Heart right ventricle (tissue), 16 donors: ENCODE data around the gene PDILT. TPM values are rescaled to one million over a fixed set of nuclear protein-coding genes. Genes with fewer than 3 reads are reported as not detected.

ENCODE experiments used
- ATAC-seq, 8 donors: fragments of 200-7000 bp; cut with Tn5 transposase; one replicate each; pipeline ENCODE4 v1.9.1; 2020; ENCODE audit warnings: mild to moderate bottlenecking in 8 of 8, moderate library complexity in 8 of 8, moderate number of reproducible peaks in 1 of 8
- DNase-seq, 2 donors: peaks; one replicate each; pipeline ENCODE4 v3.0.0-alpha.2; 2020
- H3K27ac ChIP-seq, 10 donors: fragments of 200-600 bp; sonication (generic) in 2 of 10; one replicate each; pipeline versions ENCODE4 v1.5.0 to v1.8.0; 2020 to 2022; ENCODE audit warnings: mild to moderate bottlenecking in 3 of 10
- H3K27me3 ChIP-seq, 7 donors: fragments of 200-600 bp; one replicate each; pipeline ENCODE4 v1.8.0; 2021 to 2022; ENCODE audit warnings: mild to moderate bottlenecking in 2 of 7
- H3K36me3 ChIP-seq, 9 donors: fragments of 200-600 bp; sonication (generic) in 1 of 9; one replicate each; pipeline versions ENCODE4 v1.5.0 to v1.8.0; 2020 to 2022; ENCODE audit warnings: mild to moderate bottlenecking in 2 of 9
- H3K4me1 ChIP-seq, 9 donors: fragments of 200-600 bp; sonication (generic) in 1 of 9; one replicate each; pipeline versions ENCODE4 v1.5.0 to v1.8.0; 2020 to 2022; ENCODE audit warnings: mild to moderate bottlenecking in 4 of 9
- H3K4me3 ChIP-seq, 10 donors: fragments of 200-600 bp; sonication (generic) in 2 of 10; one replicate each; pipeline versions ENCODE4 v1.5.0 to v1.8.0; 2020 to 2022; ENCODE audit warnings: mild to moderate bottlenecking in 7 of 10, moderate library complexity in 2 of 10
- H3K9me3 ChIP-seq, 11 donors: fragments of 200-600 bp in 10 of 11; sonication (generic) in 2 of 11; one replicate each; pipeline versions ENCODE4 v1.5.0 to v1.8.0; 2013 to 2022; ENCODE audit warnings: mild to moderate bottlenecking in 2 of 11, control low read depth in 1 of 11, moderate library complexity in 1 of 11
- WGBS, 2 donors: extraction: QIAGEN DNeasy Blood & Tissue Kit; methylation state at CpG; one replicate each; pipeline ENCODE4 v1.1.7; 2013; ENCODE audit warnings: inconsistent platforms in 1 of 2; 5-methylcytosine and 5-hydroxymethylcytosine counted together
- intact Hi-C, 10 donors: fragments of 100-400 bp; cut with DNase I; formaldehyde crosslinking; loops; one replicate each; pipeline versions ENCODE4 v1.11.1 to v1.14.2; 2022
- polyA plus RNA-seq, 2 donors: library from polyadenylated mRNA; stranded (reverse); fragments of 200-250 nt; gene quantifications; one replicate each; pipeline ENCODE4 v1.2.3, GENCODE V29; 2013
- total RNA-seq, 10 donors: library from RNA; stranded (reverse); fragmentation: NEBNext Ultra II Directional in 3 of 10; extraction: Animal tissue kit (Norgen Biotek cat#: 25700) in 3 of 10; gene quantifications; one replicate each; pipeline versions ENCODE4 v1.2.1 to v1.2.4, GENCODE V29; 2021 to 2023
- TF ChIP-seq, protein P1 (sequence below), 9 donors: fragments of 200-600 bp; sonication (generic) in 2 of 9; IDR thresholded peaks; one replicate each; pipeline versions ENCODE4 v1.5.0 to v1.8.0; 2021 to 2022; ENCODE audit warnings: antibody characterized with exemption in 9 of 9, mild to moderate bottlenecking in 5 of 9, moderate library complexity in 1 of 9
- donor health status: Arrhythmogenic right ventricular cardiomyopathy.
- donor health status: ischemic (EF 13 %, LVEDD 7.1; RV severe dilation, severe dysfunction).
- donor health status: healthy with polysubstance abuse.
- donor health status: DM: no; HTN: yes; CAD: no.
- donor health status: DM: no; HTN: no; CAD: no.
- donor health status: ischemic (EF 25% LVEDD 6.9; RV normal size, moderate dysfunction).
- donor health status: ischemic (EF 25% LVEDD 5.7; RV mildly dilated, moderate dysfunction).
- donor health status: healthy.
- donor health status: DM: yes; HTN: yes; CAD: no.
- donor health status: Ischemic cardiomyopathy.
- donor health status: ischemic (EF 35%, LVEDD 5.7; RV mildly dilated, moderate dysfunction).
- donor health status: nonischemic (EF 11% LVEDD 7.7; RV severe dilation, severe dysfunction).
- donor health status: DM: yes; HTN: yes; CAD: no.
- donor health status: PGD.
- donor health status: ischemic (EF 29% LVEDD 5.4; RV normal size, mild dysfunction).
- donor health status: nonischemic (EF 23%, LVEDD 6.1; RV moderate dilation, normal function).

PDILT gene
- total and polyA plus RNA-seq, 12 donors: not detected

DNA sequence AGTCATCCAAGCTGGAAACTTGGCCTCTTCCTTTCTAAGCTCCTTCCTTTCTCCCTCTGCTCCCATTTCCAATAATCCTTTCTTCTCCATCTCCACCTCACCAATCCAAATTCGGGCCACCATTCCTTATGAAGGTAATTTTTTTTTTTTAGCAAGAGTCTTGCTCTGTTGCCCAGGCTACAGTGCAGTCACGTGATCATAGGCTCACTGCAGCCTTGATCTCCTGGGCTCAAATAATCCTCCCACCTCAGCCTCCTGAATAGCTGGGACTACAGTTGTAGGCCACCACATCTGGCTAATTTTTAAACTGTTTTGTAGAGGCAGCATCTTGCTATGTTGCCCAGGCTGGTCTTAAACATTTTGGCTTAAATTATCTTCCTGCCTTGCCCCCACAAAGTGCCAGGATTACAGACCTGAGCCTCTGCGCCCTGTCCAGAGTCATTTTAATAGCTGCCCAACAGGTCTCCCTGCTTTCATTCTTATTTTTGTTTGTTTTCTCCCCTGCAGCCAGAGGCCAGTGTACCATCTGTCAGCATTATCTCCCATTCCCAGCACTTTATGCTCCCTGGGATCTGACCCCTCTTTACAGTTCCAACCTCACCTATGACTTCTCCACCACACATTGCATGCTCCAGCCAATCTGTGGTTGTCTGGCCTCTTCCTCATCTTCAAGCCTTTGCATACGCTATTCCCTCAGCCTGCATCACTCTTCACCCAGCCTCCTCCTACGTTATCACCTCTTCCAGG is 75.0 kb downstream of the PDILT start:
- 67 to 72% methylated on average over 5 of the region's 5 CpGs for WGBS, 2 donors
- intact Hi-C loops: no loop called here

DNA sequence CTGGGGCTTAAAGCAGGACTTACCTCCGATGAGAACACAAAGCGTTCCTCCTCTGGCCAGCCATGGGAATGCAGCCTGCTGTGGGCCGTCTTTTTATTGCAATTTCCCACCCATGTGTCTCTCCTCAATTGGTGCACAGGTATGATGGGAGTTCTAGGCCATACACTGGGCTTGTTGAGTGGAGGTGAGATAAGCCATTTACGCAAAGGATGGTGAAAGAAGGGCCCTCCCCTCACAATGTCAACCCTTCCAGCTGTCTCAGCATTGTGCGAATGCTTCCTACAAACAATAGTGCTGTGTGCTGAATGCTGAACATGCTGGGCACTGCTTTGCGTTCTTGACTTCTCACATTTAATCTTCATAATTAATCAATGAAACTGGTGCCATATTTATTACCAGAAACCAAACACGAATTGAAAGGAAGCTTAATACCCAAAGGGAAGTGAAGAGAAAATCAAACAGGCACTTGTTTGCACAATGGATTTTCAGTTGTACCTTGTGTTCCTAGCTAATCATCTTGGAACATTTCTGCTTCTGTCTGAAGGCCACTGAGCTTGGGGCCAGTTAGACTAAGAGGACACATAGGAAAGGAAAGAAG is 77.0 kb downstream of the PDILT start, which contains the start of gene GP2:
GP2 (minus strand) TSS at position 70 of the 598 bp plus-strand sequence. CDS start 1,082 bp downstream, outside the sequence.
- no peaks in the 10 kb centered on the region for H3K9me3 ChIP-seq
- TF ChIP-seq, protein P1, sequence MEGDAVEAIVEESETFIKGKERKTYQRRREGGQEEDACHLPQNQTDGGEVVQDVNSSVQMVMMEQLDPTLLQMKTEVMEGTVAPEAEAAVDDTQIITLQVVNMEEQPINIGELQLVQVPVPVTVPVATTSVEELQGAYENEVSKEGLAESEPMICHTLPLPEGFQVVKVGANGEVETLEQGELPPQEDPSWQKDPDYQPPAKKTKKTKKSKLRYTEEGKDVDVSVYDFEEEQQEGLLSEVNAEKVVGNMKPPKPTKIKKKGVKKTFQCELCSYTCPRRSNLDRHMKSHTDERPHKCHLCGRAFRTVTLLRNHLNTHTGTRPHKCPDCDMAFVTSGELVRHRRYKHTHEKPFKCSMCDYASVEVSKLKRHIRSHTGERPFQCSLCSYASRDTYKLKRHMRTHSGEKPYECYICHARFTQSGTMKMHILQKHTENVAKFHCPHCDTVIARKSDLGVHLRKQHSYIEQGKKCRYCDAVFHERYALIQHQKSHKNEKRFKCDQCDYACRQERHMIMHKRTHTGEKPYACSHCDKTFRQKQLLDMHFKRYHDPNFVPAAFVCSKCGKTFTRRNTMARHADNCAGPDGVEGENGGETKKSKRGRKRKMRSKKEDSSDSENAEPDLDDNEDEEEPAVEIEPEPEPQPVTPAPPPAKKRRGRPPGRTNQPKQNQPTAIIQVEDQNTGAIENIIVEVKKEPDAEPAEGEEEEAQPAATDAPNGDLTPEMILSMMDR (IDR thresholded peaks at IDR 0.05): no peak
- intact Hi-C loops: no loop called here
- WGBS, 2 donors: 73 to 78% methylated on average over 7 of the region's 7 CpGs
- H3K27ac ChIP-seq: no peak within 1 kb of the TSS
- H3K4me1 ChIP-seq: no peaks in the 10 kb centered on the region
- no peaks in the 10 kb centered on the region for H3K36me3 ChIP-seq
- ATAC-seq (no peak), DNase-seq (no peak)
- peaks cover 0 to 12% (median 8%) of the 10 kb centered on the region in 7 donors for H3K27me3 ChIP-seq
- H3K4me3 ChIP-seq: no peak within 1 kb of the TSS

More for the DNA sequence above, 75.0 kb downstream of the PDILT start:
- Histone ChIP-seq H3K4me3 (no peak overlapping the region), H3K27me3 (peaks cover 0 to 17% (median 8%) of the 10 kb centered on the region in 7 donors), H3K27ac (no peak overlapping the region), H3K9me3 (no peaks in the 10 kb centered on the region), H3K4me1 (no peaks in the 10 kb centered on the region), H3K36me3 (no peaks in the 10 kb centered on the region)
- TF ChIP-seq, protein P1 (IDR thresholded peaks at IDR 0.05): no peak
- no peak for ATAC-seq
- no peak for DNase-seq

DNA sequence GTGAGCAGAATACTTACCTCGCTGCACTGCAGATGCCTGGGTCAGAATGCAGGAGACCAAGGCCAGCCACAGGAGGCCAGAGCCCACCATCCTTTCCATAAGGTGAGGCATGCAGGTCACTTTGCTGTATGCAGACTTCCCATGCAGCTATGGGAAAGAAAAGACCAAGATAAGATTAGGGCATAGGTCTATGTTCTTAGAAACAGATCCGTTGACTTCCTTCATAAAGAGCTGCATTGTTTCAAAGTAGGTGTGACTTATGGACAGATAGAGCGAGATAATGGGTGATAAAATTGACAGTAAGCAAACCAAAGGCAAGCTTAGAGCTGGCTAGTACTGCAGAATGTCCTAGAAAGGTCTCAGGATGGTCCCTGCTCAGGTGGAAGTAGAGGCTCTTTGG is 78.2 kb downstream of the PDILT start:
- 56 to 60% methylated on average over 3 of the region's 3 CpGs for WGBS, 2 donors
- intact Hi-C loops: no loop called here
- ATAC-seq: no peak

DNA sequence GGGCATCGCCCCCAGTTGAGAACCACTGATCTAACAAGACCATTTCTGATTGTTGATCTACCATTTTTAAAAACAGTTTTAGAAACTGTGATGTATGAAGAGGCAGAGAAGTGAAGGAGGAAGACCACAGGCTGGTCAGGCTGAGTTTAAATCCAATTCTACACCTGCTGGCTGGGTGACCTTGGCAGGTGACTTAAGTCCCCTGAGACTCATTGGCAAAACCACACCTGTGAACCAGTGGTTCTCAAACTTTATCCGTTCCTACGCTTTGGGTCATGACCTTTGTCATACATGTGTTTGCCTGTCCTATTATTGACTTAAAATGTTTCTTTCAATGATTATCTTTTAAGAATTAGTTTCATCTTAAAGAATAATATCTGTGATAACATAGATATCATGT is 79.5 kb downstream of the PDILT start:
- Histone ChIP-seq H3K27me3 (peaks cover 0 to 11% (median 2%) of the 10 kb centered on the region in 7 donors), H3K27ac (no peak overlapping the region), H3K4me1 (no peaks in the 10 kb centered on the region), H3K9me3 (no peaks in the 10 kb centered on the region), H3K4me3 (no peak overlapping the region), H3K36me3 (no peaks in the 10 kb centered on the region)
- intact Hi-C loops: no loop called here
- 63 to 76% methylated on average over 3 of the region's 3 CpGs for WGBS, 2 donors
- TF ChIP-seq, protein P1 (IDR thresholded peaks at IDR 0.05): no peak
- ATAC-seq (no peak), DNase-seq (no peak)

More for the DNA sequence above, 78.2 kb downstream of the PDILT start:
- Histone ChIP-seq H3K36me3 (no peaks in the 10 kb centered on the region), H3K27me3 (peaks cover 0 to 10% (median 5%) of the 10 kb centered on the region in 7 donors), H3K27ac (no peak overlapping the region), H3K4me1 (no peaks in the 10 kb centered on the region), H3K4me3 (no peak overlapping the region), H3K9me3 (no peaks in the 10 kb centered on the region)
- DNase-seq: no peak
- TF ChIP-seq, protein P1 (IDR thresholded peaks at IDR 0.05): no peak
